SJCRH30 (cell line): ENCODE data around the gene MAGI2. TPM values are rescaled to one million over a fixed set of nuclear protein-coding genes. Genes with fewer than 3 reads are reported as not detected.
A peak's percentile ranks its signal among the peaks of the same experiment; 100 is the strongest.
"Not testable (repeated sequence)": the region's sequence is repeated elsewhere in the genome, so short reads cannot be mapped to it uniquely, and the experiment has no call there.

ENCODE experiments used
- DNase-seq, 2 experiments: peaks; one replicate each; pipeline ENCODE4 v3.0.0-alpha.2; 2015 to 2020
- H3K27ac ChIP-seq: fragments of 250-450 bp; sonication (Bioruptor Pico); 2 replicates; pipeline ENCODE4 v1.5.1; 2020; ENCODE audit warnings: mild to moderate bottlenecking, moderate library complexity
- H3K27me3 ChIP-seq: fragments of 250-450 bp; sonication (Bioruptor Pico); 2 replicates; pipeline ENCODE4 v1.5.1; 2020; ENCODE audit warnings: mild to moderate bottlenecking, moderate library complexity
- H3K36me3 ChIP-seq: fragments of 250-450 bp; sonication (Bioruptor Pico); 2 replicates; pipeline ENCODE4 v1.5.1; 2020; ENCODE audit warnings: mild to moderate bottlenecking, moderate library complexity
- H3K4me1 ChIP-seq: fragments of 250-450 bp; sonication (Bioruptor Pico); 2 replicates; pipeline ENCODE4 v1.5.1; 2020; ENCODE audit warnings: mild to moderate bottlenecking, moderate library complexity
- H3K4me3 ChIP-seq: fragments of 250-450 bp; sonication (Bioruptor Pico); 2 replicates; pipeline ENCODE4 v1.5.1; 2020; ENCODE audit warnings: mild to moderate bottlenecking, moderate library complexity
- H3K9me3 ChIP-seq: fragments of 250-450 bp; sonication (Bioruptor Pico); replicated peaks from 2 replicates; pipeline ENCODE4 v1.5.1; 2020; ENCODE audit warnings: mild to moderate bottlenecking, moderate library complexity
- total RNA-seq: library from RNA; depleted of rRNA; stranded (reverse); fragments of >200 nt; shearing (Covaris generic); gene quantifications from 2 replicates; pipeline ENCODE4 v1.2.3, GENCODE V29; 2014

MAGI2 gene
- total RNA-seq, 1 experiment from 2014 or later = 2.4 TPM

DNA sequence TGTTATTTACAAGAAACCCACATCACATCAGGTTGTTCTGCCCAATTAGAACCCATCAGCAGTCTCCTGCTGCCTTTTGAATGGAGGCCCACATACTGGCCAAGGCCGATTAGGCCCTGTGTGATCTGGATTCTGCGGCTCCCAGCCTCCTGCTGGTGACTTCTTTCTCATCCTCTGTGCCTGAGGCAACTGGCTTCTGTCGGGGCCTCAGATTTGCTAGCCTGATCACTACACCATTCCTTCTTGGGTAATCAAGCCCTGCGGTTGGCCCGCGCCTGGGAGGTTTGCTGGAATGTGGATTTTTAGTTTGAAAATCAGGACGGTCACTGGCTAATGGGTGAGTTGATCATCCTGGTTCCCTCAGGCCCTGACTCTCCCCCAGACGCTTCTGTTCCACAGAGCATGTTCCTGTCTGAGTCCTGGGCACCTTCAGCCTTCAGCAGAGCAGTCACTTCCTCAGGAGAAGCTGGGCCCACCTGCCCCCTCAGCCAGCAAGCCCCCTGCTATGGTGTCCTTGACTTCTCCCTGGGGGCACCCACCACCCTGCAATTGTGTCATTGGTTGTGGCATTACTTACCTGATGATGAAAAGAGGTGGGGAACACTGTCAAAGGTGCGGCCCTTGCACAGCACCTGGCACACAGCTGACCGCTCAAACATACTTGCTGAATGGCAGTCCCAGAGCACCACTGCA lies 1447.3 kb downstream of the MAGI2 start:
- H3K27me3 ChIP-seq = no peaks in the 10 kb centered on the region
- no peaks in the 10 kb centered on the region for H3K36me3 ChIP-seq
- H3K4me3 ChIP-seq = no peak overlapping the region
- no peaks in the 10 kb centered on the region for H3K4me1 ChIP-seq
- DNase-seq = no peak
- no peak overlapping the region for H3K27ac ChIP-seq
- no peaks in the 10 kb centered on the region for H3K9me3 ChIP-seq

DNA sequence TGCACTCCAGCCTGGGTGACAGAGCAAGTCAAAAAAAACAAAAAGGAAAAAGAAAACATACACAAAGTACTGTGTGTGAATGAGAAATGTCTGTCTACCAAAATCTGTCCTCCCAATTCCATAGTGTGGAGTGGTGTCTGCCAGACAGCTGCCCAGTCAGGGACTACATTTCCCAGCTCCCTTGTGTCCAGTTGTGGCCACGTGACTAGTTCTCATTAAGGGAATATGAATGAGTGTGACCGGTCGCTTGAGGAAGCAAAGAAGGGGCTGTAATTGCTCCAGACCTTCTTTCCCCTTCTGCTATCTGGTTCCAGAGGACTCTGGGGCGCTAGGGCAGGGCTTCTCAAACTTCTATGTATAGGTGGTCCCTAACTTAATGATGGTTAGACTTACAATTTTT lies 1450.8 kb downstream of the MAGI2 start:
- Histone ChIP-seq H3K27ac (no peak overlapping the region), H3K36me3 (no peaks in the 10 kb centered on the region), H3K9me3 (no peaks in the 10 kb centered on the region), H3K4me1 (no peaks in the 10 kb centered on the region), H3K27me3 (no peaks in the 10 kb centered on the region), H3K4me3 (no peak overlapping the region)
- peak in 1 of 2 experiments; percentile 23 for DNase-seq

DNA sequence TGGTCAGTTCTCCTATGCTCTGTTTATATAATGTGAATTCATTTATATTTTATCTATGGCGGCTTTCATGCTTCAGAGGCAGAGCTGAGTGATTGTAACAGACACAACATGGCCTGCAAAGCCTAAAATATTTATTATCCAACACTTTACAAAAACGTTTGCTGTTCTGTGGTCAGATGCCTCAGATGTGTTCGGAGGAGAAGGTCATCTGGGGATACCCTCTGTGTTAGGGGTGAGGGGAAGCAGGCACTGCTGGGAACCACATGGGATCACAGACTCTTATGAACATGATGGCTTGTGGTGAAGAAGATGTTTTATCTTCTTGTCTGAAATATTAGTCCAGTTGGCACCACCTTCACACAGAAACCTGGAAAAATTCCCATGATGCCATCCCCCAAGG lies 1451.4 kb downstream of the MAGI2 start:
- H3K4me1 ChIP-seq = no peaks in the 10 kb centered on the region
- DNase-seq = no peak
- no peaks in the 10 kb centered on the region for H3K9me3 ChIP-seq
- no peak overlapping the region for H3K27ac ChIP-seq
- no peak overlapping the region for H3K4me3 ChIP-seq
- H3K36me3 ChIP-seq = no peaks in the 10 kb centered on the region
- no peaks in the 10 kb centered on the region for H3K27me3 ChIP-seq

DNA sequence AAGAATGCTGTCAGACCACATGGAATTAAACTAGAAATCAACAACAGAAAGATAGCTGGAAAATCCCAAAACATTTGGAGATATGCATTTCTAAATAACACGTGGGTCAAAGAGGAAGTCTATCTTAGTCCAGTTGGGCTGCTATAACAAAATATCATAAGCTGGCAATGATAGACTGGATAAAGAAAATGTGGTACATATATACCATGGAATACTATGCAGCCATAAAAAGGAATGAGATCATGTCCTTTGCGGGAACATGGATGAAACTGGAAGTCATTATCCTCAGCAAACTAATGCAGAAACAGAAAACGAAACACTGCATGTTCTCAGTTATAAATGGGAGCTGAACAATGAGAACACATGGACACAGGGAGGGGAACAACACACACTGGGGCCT lies 1454.3 kb downstream of the MAGI2 start:
- not testable (repeated sequence) for H3K36me3 ChIP-seq, H3K27me3 ChIP-seq, H3K4me3 ChIP-seq, H3K9me3 ChIP-seq, DNase-seq, H3K4me1 ChIP-seq, H3K27ac ChIP-seq

DNA sequence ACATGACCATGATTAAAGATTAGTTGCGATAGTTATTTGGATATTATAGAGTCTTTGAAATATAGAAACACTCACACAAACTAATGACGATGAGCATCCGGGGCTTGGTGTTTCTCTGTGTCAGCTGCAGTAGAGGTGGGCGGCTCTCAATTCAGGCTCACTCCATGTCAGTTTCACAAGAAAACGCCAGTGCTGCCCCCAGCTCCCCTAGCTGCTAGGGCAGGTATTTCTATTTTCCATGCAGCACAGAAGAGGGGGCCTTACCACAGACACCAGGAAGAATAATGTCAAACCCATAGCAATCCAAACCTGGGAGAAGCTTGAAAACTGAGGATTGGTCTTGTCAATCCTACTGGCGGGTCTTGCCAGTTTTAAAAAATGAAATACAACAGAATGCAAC lies 1457.8 kb downstream of the MAGI2 start:
- DNase-seq = no peak
- no peaks in the 10 kb centered on the region for H3K36me3 ChIP-seq
- no peaks in the 10 kb centered on the region for H3K4me1 ChIP-seq
- no peak overlapping the region for H3K27ac ChIP-seq
- no peak overlapping the region for H3K4me3 ChIP-seq
- H3K9me3 ChIP-seq = no peaks in the 10 kb centered on the region
- H3K27me3 ChIP-seq = no peaks in the 10 kb centered on the region

DNA sequence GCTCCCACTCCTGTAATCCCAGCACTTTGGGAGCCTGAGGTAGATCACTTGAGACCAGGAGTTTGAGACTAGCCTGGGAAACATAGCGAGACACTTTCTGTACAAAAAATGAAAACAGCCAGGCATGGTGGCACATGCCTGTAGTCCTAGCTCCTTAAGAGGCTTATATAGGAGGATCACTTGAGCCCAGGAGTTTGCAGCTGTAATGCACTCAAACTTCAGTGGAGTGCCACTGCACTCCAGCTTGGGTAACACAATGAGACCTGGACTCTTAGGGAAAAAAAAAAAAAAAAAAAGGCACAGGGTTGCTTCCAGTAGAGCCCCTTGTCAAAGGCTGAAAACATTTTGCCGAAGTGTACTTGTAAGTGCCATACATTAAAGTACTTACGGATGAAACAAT lies 1459.6 kb downstream of the MAGI2 start:
- Histone ChIP-seq H3K36me3 (no peaks in the 10 kb centered on the region), H3K4me1 (no peaks in the 10 kb centered on the region; the same call in 1 of the 2 replicates), H3K9me3 (peaks cover 2% of the 10 kb centered on the region; the same call in 1 of the 2 replicates), H3K27me3 (no peaks in the 10 kb centered on the region), H3K4me3 (no peak overlapping the region), H3K27ac (no peak overlapping the region)
- DNase-seq = no peak

DNA sequence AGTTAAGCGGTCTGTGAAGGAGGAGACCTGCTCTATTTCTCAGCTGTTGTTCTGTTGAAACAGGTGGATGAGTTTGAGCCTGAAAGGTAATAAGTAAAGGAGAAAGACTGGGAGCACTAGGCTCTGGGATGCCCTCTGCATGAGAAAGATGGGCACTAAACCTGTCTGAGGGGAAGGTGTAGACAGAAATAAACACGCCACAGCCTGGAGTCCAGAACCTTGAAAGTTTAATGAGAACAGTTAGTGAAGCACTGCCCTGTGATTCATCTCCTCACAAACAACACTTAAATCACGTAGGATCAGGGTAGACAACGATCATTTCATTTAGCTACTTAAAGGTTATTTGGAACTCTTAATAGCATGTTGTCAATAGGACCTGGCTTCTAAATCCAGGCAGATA lies 1461.8 kb downstream of the MAGI2 start:
- Histone ChIP-seq H3K9me3 (peaks cover 3% of the 10 kb centered on the region; the same call in 1 of the 2 replicates), H3K27me3 (no peaks in the 10 kb centered on the region), H3K36me3 (no peaks in the 10 kb centered on the region), H3K4me1 (no peaks in the 10 kb centered on the region; the same call in 1 of the 2 replicates), H3K4me3 (no peak overlapping the region), H3K27ac (no peak overlapping the region)
- DNase-seq = no peak

DNA sequence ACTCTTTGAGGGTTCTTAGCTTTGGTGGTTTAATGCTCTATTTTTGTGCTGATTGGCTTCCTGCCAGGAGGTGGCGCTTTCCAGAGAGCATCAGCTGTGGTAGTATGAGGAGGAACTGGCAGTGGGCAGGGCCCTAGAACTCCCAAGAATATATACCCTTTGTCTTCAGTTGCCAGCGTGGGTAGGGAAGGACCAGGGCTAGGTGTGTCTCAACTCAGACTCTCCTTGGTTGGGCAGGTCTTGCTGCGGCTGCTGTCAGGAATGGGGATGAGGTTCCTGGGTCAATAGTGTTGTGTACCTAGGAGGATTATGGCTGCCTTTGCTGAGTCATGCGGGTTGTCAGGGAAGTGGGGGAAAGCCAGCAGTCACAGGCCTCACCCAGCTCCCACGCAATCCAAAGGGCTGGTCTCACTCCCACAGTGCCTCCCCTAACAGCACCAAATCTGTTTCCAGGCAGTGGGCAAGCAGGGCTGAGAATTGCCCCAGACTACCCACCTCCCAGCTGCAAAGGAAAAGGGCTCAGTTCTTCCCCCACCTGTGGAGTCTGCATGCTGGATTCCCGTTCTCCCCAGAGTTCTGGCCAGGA lies 1463.4 kb downstream of the MAGI2 start:
- H3K4me1 ChIP-seq = peaks cover 6% of the 10 kb centered on the region
- peaks cover 3% of the 10 kb centered on the region; the same call in 1 of the 2 replicates for H3K9me3 ChIP-seq
- peak; percentile 51 to 70 for DNase-seq
- H3K27me3 ChIP-seq = no peaks in the 10 kb centered on the region
- no peaks in the 10 kb centered on the region for H3K36me3 ChIP-seq
- no peak overlapping the region for H3K4me3 ChIP-seq
- no peak overlapping the region for H3K27ac ChIP-seq

DNA sequence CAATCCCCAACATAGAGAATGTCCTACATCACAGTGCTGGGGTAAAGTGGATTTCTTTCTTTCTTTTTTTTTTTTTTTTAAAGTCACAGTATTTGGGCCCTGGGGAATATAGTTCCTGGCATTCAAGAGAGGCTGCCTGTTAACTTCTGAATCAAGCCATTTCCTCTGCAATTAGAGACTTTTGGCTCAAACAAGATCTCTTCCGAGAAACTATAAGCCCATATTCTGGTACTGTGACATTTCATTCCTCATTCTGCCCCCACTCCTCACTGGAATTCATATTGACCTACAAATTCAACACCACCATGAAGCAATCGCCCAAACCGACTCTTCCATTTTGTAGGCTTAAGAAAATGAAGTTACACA lies 1467.5 kb downstream of the MAGI2 start:
- Histone ChIP-seq H3K27ac (no peak overlapping the region), H3K4me1 (peaks cover 6% of the 10 kb centered on the region), H3K9me3 (peaks cover 3% of the 10 kb centered on the region; the same call in 1 of the 2 replicates), H3K4me3 (peak overlapping the region; percentile 25), H3K27me3 (no peaks in the 10 kb centered on the region), H3K36me3 (no peaks in the 10 kb centered on the region)
- peak in 1 of 2 experiments; percentile 33 for DNase-seq

DNA sequence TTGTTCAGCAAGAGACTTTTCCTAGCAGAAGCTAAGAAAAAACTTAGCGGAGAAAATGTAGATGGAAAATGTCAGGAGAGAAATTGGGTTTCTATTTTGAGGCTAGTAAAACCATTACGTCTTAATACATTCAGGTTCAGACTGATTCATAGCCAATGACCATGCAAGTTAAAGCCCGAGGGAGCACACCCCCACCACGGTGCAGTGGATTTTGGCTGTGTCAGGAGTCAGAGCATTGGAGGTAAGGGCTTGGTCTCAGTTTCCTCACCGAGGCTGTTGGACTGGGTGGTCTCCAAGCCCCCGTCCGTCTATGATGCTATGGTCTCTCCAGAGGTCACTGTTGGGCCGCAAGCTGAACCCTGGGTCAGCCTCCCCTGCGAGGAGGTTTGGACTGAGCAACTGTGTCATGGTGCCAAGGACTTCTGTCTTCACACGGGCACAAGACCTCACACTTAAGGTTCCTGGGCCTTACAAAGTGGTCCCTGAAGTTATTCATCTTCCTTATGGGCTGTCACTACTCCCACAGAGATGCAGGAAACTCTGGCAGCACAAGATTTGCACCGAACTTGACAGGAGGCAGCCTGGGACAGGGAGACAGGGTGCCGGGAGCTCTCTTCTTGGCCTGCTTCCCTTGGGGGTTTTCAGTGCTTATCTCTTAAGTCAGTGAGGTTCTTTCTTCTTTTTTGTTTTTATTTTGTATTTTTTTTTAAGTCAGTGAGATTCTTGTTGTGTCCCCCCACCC lies 1468.1 kb downstream of the MAGI2 start:
- DNase-seq = no peak
- Histone ChIP-seq H3K27me3 (no peaks in the 10 kb centered on the region), H3K9me3 (peaks cover 3% of the 10 kb centered on the region; the same call in 1 of the 2 replicates), H3K36me3 (no peaks in the 10 kb centered on the region), H3K27ac (no peak overlapping the region), H3K4me3 (no peak overlapping the region), H3K4me1 (peaks cover 6% of the 10 kb centered on the region)

DNA sequence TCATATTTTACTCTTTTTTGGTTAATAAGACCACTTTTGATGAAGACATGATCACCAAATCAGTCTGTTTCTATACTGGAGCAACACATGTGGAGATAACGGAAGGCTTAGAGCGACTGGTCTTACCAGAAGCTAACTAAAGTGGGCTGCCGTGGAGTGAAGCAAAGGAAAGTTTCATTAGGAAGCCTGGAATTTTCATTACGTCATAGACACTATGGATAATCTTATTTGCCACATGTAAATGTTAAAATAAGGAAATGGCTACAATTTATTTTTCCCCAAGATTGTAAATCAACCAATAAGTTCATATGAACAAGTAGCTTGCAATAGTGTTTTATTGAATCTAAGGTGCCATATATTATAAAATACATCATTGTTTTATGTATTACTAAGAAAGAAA lies 1469.5 kb downstream of the MAGI2 start:
- H3K27me3 ChIP-seq = no peaks in the 10 kb centered on the region
- H3K4me3 ChIP-seq = no peak overlapping the region
- no peak overlapping the region for H3K27ac ChIP-seq
- peaks cover 5% of the 10 kb centered on the region; the same call in 1 of the 2 replicates for H3K9me3 ChIP-seq
- H3K36me3 ChIP-seq = no peaks in the 10 kb centered on the region
- DNase-seq = no peak
- H3K4me1 ChIP-seq = peaks cover 6% of the 10 kb centered on the region

DNA sequence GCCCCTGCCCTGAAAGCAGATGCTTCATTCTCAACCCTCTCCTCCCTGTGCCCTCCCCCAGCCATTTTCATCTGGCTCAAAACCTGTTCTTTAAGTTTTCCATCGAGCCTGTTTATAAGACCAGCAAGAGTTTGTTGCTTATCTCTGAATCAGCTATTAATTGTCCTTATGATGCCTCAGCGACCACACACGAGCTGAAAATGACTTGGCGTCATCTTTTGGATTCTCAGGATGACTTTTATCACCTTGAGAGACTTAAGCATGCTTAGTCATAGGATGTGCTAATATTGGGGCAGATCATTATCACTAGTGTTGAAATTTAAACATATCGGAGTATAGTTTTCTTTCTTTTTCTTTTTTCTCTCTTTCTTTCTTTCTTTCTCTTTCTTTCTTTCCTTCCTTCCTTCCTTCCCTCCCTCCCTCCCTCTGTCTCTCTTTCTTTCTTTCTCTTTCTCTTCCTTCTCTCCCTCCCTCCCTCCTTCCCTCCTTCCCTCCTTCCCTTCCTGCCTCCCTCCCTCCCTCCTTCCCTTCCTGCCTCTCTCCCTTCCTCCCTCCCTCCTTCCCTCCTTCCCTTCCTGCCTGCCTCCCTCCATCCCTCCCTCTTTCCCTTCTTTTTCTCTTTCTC lies 1470.4 kb downstream of the MAGI2 start:
- H3K27me3 ChIP-seq = no peaks in the 10 kb centered on the region
- H3K4me1 ChIP-seq = peaks cover 6% of the 10 kb centered on the region
- no peak overlapping the region for H3K4me3 ChIP-seq
- no peak for DNase-seq
- 0 out of 2 replicates have a peak, but pooled peaks cover 3% of the 10 kb centered on the region for H3K9me3 ChIP-seq
- no peaks in the 10 kb centered on the region for H3K36me3 ChIP-seq
- H3K27ac ChIP-seq = no peak overlapping the region

DNA sequence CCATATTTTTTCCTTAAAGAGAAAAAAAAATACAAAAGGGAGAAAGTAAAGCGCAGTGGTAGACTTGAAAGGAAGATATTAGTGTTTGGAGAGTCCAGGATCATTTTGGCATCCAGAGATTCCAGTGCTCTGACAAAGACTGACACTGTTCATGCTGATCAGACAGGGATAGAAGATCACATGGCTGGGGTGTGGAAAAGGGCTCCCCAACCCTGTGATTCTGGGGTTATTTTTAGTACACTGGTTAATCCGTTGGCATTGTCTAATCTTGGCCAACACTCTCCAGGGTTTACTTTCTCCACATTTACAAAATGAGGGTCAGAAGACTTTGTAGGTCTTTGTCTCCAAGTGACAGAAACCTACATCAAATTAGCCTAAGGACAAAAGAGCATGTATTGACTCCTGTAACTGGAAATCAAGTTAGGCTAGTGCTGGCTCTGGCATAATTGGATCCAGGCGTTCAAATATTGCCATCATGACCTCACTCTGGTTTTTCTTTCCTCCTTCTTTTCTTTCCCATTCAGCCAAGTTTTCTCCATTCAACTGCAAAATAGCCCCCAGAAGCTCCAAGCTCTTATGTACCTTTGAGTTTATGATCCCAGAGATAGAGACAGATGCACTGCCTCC lies 1473.3 kb downstream of the MAGI2 start:
- 0 out of 2 replicates have a peak, but pooled peaks cover 3% of the 10 kb centered on the region for H3K9me3 ChIP-seq
- H3K4me1 ChIP-seq = no peaks in the 10 kb centered on the region
- H3K4me3 ChIP-seq = no peak overlapping the region
- no peak overlapping the region for H3K27ac ChIP-seq
- no peak for DNase-seq
- no peaks in the 10 kb centered on the region for H3K36me3 ChIP-seq
- no peaks in the 10 kb centered on the region for H3K27me3 ChIP-seq

DNA sequence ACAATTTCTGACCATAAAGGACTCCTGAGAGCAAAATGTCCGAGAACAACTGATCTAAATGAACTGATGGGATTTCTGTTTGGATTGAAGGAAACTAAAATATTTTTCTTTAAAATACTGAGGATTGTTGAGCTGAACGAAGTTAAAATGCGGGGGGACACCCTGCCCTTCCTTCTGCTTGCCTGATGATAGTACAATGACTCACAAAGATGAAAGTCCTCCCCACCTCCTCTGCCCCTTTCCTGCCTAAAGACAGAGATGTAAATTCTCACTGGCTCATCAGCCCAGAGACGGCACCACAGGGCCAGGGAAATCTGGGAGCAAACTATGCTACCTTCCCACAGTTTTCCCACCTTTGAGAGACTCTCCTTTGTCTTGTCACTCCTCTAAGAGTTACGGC lies 1474.2 kb downstream of the MAGI2 start:
- no peaks in the 10 kb centered on the region for H3K4me1 ChIP-seq
- H3K27ac ChIP-seq = no peak overlapping the region
- no peaks in the 10 kb centered on the region for H3K27me3 ChIP-seq
- H3K9me3 ChIP-seq = 0 out of 2 replicates have a peak, but pooled peaks cover 3% of the 10 kb centered on the region
- DNase-seq = no peak
- H3K4me3 ChIP-seq = no peak overlapping the region
- no peaks in the 10 kb centered on the region for H3K36me3 ChIP-seq
